HL-60 (cell line): ENCODE data around the gene LRRC52.

ENCODE experiments used
- DNase-seq, 2 experiments: peaks; one replicate each; pipeline ENCODE4 v3.0.0-alpha.2; 2010 to 2020; ENCODE audit warnings: low read depth in 1 of 2, low spot score in 1 of 2
- H3K27ac ChIP-seq: fragments of 250-450 bp; sonication (Bioruptor Pico); replicated peaks from 2 replicates; pipeline ENCODE4 v1.5.1; 2020; ENCODE audit warnings: mild to moderate bottlenecking, moderate library complexity
- H3K27me3 ChIP-seq: fragments of 250-450 bp; sonication (Bioruptor Pico); 2 replicates; pipeline ENCODE4 v1.5.1; 2021; ENCODE audit warnings: mild to moderate bottlenecking, moderate library complexity; ENCODE audit not compliant: insufficient read depth, poor library complexity, severe bottlenecking
- H3K4me3 ChIP-seq: replicated peaks from 2 replicates; pipeline ENCODE4 v1.5.1; 2011; ENCODE audit warnings: mild to moderate bottlenecking, control low read depth, low read length; ENCODE audit not compliant: insufficient read depth
- GABPA ChIP-seq: IDR thresholded peaks from 2 replicates; pipeline ENCODE4 v1.6.1; 2012; ENCODE audit warnings: low read depth
- POLR2AphosphoS5 ChIP-seq: IDR thresholded peaks from 2 replicates; pipeline ENCODE4 v1.6.1; 2012; ENCODE audit warnings: low read depth
- REST ChIP-seq: IDR thresholded peaks from 2 replicates; pipeline ENCODE4 v1.6.1; 2012; ENCODE audit warnings: low read depth; ENCODE audit not compliant: insufficient replicate concordance
- SPI1 ChIP-seq: IDR thresholded peaks from 2 replicates; pipeline ENCODE4 v1.6.1; 2012; ENCODE audit warnings: low read depth, mild to moderate bottlenecking, borderline replicate concordance
- TF ChIP-seq, protein P1 (sequence below): IDR thresholded peaks from one replicate; pipeline ENCODE4 v1.5.1; 2011; ENCODE audit warnings: low read length, control low read depth, inconsistent platforms; ENCODE audit not compliant: insufficient read depth

The LRRC52 gene

DNA sequence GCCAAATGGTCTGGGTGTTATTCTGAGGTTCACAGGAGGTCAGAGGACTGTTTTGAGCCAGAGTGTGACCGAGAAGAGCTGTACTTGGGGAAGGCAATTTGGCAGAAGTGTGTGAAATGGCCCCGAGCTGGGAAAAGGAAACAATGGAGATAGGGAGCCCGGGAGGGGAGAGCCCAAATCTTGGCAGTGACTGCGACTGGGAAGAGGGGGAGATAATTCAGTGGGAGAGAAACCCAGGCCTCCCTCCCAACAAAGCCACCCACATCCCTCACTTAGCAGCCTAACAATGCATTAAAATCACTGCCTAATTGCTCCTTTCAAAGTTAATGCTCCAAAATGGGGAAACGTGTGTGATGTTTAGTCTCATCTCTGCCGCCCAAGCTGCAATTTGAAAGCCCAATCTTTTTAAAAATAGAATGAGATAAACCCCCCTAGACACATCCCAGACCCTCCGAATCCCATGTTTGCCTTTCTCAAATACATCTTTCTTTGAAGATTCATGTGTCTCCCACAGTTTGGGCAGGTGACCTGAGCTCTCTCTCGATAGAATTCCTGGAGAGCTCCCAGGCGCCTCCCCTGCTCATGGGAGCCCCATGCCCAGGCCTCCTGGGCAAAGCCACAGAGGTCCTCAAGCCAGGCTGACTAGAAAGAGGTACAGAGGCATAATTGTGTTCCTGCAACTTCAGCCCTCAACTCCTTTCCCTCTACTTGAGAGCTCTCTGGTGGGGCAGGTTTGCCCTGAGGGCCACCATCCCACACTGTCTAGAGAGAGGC lies 17.3 kb downstream of the LRRC52 start:
- Histone ChIP-seq H3K27ac (no peak overlapping the region), H3K27me3 (peaks cover 5% of the 10 kb centered on the region), H3K4me3 (no peak overlapping the region)
- no peak for DNase-seq
- TF ChIP-seq GABPA, result no peak
- no peak for TF ChIP-seq REST
- no peak for TF ChIP-seq SPI1
- TF ChIP-seq POLR2AphosphoS5, result no peak
- TF ChIP-seq, protein P1, sequence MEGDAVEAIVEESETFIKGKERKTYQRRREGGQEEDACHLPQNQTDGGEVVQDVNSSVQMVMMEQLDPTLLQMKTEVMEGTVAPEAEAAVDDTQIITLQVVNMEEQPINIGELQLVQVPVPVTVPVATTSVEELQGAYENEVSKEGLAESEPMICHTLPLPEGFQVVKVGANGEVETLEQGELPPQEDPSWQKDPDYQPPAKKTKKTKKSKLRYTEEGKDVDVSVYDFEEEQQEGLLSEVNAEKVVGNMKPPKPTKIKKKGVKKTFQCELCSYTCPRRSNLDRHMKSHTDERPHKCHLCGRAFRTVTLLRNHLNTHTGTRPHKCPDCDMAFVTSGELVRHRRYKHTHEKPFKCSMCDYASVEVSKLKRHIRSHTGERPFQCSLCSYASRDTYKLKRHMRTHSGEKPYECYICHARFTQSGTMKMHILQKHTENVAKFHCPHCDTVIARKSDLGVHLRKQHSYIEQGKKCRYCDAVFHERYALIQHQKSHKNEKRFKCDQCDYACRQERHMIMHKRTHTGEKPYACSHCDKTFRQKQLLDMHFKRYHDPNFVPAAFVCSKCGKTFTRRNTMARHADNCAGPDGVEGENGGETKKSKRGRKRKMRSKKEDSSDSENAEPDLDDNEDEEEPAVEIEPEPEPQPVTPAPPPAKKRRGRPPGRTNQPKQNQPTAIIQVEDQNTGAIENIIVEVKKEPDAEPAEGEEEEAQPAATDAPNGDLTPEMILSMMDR, result no peak

DNA sequence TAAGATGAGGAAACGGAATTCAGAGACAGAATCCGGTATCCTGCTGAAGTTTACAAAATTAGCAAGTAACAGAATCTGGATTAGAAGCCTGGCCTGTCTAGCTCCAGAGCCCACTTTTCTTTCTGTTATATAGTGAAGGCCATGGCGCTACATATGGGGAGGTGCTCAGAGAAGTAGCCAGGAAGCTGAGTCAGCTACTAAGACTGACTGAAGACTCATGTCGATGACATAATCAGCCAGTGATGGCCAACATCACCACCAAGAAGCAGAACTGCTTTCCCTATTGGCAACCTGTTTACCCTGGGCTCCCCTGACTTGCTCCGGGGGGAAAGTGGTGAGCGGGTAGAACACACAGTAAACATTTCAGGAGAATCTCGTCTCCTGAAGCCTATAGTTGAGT lies 18.8 kb downstream of the LRRC52 start:
- Histone ChIP-seq H3K4me3 (no peak overlapping the region), H3K27me3 (peaks cover 5% of the 10 kb centered on the region), H3K27ac (no peak overlapping the region)
- no peak for DNase-seq
- no peak for TF ChIP-seq SPI1
- no peak for TF ChIP-seq POLR2AphosphoS5
- TF ChIP-seq GABPA, result no peak
- TF ChIP-seq REST, result no peak
- TF ChIP-seq, protein P1, result no peak

DNA sequence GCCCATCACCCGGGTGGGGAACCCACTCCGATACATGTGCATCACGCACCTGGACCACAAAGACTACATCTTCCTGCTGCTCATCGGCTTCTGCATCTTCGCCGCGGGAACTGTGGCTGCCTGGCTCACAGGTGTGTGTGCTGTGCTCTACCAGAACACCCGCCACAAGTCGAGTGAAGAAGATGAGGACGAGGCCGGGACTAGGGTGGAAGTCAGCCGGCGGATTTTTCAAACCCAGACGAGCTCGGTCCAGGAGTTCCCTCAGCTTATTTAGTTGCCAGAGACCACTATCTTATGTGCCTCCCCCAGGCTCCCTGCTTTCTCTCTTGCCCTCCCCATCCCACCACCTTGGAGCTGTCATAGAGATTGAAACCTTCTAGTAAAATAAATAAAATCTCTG lies 19.8 kb downstream of the LRRC52 start:
- DNase-seq, result no peak
- TF ChIP-seq POLR2AphosphoS5 (no peak), GABPA (no peak), REST (no peak), SPI1 (no peak)
- TF ChIP-seq, protein P1, result no peak
- Histone ChIP-seq H3K27ac (no peak overlapping the region), H3K4me3 (no peak overlapping the region), H3K27me3 (peaks cover 5% of the 10 kb centered on the region)
